Measurements from ENCODE around the gene PPP1R3C. TPM values are rescaled to one million over a fixed set of nuclear protein-coding genes. Genes with fewer than 3 reads are reported as not detected.

PPP1R3C gene
- total RNA-seq, 4 donors from 2014 or later, result 6.6 to 90.7 (median 65.5) TPM

DNA sequence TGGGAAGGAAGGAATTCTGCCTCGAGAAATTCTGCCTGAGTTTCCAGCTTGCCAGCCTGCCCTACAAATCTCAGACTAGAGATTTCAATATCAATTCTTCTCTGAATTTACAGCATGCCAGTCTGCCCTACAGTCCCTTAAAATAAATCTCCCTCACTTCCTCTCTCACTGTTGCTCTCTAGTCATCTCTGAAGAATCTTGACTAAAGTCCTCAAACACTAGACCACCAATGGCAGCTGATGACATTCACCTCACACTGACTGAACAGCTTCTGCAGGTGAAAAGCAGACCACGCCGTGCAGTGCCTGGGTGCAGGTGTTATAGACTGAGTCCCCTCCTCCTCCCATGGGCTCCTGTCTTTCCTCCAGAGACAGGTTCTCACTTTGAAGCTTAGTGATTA lies 30.4 kb downstream of the PPP1R3C start:
- peaks cover 34 to 35% of the 10 kb centered on the region in 2 donors for H3K4me1 ChIP-seq
- no peak overlapping the region for H3K4me3 ChIP-seq
- DNase-seq (no peak), ATAC-seq (no peak)
- no peaks in the 10 kb centered on the region for H3K36me3 ChIP-seq
- intact Hi-C loops (cut with DNase I; ENCODE audit: low total_unique reads), result no loop called here
- TF ChIP-seq POLR2A (IDR thresholded peaks at IDR 0.05), result no peak
- TF ChIP-seq, protein P1, sequence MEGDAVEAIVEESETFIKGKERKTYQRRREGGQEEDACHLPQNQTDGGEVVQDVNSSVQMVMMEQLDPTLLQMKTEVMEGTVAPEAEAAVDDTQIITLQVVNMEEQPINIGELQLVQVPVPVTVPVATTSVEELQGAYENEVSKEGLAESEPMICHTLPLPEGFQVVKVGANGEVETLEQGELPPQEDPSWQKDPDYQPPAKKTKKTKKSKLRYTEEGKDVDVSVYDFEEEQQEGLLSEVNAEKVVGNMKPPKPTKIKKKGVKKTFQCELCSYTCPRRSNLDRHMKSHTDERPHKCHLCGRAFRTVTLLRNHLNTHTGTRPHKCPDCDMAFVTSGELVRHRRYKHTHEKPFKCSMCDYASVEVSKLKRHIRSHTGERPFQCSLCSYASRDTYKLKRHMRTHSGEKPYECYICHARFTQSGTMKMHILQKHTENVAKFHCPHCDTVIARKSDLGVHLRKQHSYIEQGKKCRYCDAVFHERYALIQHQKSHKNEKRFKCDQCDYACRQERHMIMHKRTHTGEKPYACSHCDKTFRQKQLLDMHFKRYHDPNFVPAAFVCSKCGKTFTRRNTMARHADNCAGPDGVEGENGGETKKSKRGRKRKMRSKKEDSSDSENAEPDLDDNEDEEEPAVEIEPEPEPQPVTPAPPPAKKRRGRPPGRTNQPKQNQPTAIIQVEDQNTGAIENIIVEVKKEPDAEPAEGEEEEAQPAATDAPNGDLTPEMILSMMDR (IDR thresholded peaks at IDR 0.05 in 4 of 5, conservative IDR thresholded peaks at IDR 0.05 in 1 of 5), result no peak
- H3K27ac ChIP-seq, result no peak overlapping the region
- H3K27me3 ChIP-seq, result no peaks in the 10 kb centered on the region
- in situ Hi-C loops (cut with MboI; ENCODE audit: low sequenced_read_pairs in 4 of 4), result no loop called here
- no peaks in the 10 kb centered on the region for H3K9me3 ChIP-seq

DNA sequence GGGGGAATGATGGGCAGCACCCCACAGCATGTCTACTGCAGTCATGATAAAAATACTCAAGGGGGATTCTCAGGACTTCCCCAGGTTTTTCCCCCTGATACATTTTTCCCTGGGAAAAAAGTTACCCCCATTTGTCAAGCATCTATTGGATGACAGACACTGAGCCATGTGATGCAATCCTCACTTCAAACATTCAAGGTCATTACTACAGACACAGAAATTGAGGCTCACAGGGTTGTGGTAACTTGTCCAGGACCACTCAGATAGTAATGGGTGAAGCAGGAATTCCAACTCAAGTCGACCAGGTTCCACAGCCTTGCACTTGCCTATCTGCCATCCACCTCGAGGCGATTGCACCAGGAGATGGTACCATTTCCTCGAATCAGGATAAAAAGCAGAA lies 31.7 kb downstream of the PPP1R3C start:
- H3K9me3 ChIP-seq, result no peaks in the 10 kb centered on the region
- H3K4me1 ChIP-seq, result peaks cover 38 to 45% of the 10 kb centered on the region in 2 donors
- no peak for ATAC-seq
- no peaks in the 10 kb centered on the region for H3K36me3 ChIP-seq
- in situ Hi-C loops (cut with MboI; ENCODE audit: low sequenced_read_pairs in 4 of 4), result no loop called here
- H3K27me3 ChIP-seq, result no peaks in the 10 kb centered on the region
- DNase-seq, result no peak
- H3K4me3 ChIP-seq, result no peak overlapping the region
- H3K27ac ChIP-seq, result peak overlapping the region in 1 of 4 donors; percentile 90
- no peak for TF ChIP-seq POLR2A (IDR thresholded peaks at IDR 0.05)
- TF ChIP-seq, protein P1 (IDR thresholded peaks at IDR 0.05 in 4 of 5, conservative IDR thresholded peaks at IDR 0.05 in 1 of 5), result no peak
- intact Hi-C loops (cut with DNase I; ENCODE audit: low total_unique reads), result no loop called here

DNA sequence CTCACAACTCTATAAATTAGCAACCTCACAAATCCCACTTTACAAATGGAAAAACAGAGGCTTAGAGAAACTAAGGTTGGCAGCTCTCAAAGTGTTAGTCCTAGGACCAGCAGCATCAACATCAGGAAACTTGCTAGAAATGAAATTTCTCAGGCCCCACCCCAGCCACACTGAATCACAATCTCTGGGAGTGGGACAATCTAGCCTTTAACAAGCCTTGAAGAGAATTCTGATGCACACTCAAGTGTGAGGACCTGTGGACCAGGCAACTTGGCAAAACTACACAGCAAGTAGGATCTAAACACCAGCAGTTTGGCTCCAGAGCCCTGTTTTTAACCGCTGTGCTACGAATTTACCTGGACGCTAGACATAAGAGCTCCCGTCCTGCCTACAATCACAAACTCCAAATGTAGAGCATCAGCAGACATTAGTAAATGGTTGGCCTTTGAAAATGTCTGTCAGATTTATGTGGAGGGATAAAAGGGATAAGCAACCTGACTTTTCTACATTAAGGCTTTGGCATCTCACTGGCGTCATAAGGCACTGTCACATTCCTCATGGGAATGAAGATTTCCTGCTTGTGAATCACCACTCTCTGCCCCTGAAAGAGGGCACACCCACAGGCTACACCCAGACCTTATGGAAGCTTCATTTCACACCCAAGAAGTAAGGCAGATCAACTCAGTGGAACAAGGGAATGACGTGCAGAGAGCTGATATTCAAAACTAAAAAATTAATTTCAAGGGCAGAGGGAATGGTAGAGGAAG lies 34.5 kb downstream of the PPP1R3C start:
- Histone ChIP-seq H3K27ac (peak overlapping the region; percentile 67 to 90 (median 74)), H3K36me3 (no peaks in the 10 kb centered on the region), H3K4me1 (peaks cover 49 to 56% of the 10 kb centered on the region in 2 donors), H3K27me3 (no peaks in the 10 kb centered on the region), H3K9me3 (no peaks in the 10 kb centered on the region), H3K4me3 (no peak overlapping the region)
- ATAC-seq (no peak), DNase-seq (no peak)
- in situ Hi-C loops (cut with MboI; ENCODE audit: low sequenced_read_pairs in 4 of 4), result no loop called here
- intact Hi-C loops (cut with DNase I; ENCODE audit: low total_unique reads), result no loop called here
- no peak for TF ChIP-seq POLR2A (IDR thresholded peaks at IDR 0.05)
- TF ChIP-seq, protein P1 (IDR thresholded peaks at IDR 0.05 in 4 of 5, conservative IDR thresholded peaks at IDR 0.05 in 1 of 5), result no peak

DNA sequence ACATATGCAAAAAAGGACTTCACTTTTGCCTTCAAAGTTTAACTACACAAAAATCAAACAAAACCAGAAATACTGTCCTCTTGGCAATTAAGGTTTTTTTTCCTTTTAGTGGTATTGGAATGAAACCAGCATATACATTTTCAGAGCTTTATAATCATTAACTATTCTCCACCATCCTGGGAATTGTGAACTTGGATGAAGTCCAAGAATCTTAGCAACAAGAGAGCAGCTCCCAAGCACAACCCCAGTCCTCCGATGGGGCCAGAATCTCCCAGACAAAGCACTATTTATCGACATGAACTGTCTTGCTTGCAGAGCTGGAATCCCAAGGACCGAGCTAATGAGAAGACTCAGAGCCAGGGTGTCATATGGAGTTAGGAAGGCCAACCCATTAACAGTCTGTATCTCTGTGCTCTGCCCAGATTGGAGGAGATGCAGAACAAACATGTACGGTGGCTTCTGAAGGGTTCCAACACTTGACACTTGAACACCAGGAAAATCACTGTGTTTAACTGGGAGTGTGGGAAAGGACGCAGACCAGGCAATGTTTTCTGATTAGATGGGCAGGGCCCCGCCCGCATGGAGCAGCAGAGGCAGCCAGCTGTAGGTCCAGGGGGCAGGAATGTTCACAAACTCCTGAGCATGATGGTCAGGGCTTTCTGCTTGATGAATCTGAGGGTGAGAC lies 35.5 kb downstream of the PPP1R3C start:
- ATAC-seq (peak in 1 of 2 donors; percentile 3), DNase-seq (no peak)
- Histone ChIP-seq H3K27ac (peak overlapping the region; percentile 67 to 90 (median 74)), H3K27me3 (no peaks in the 10 kb centered on the region), H3K9me3 (no peaks in the 10 kb centered on the region), H3K4me1 (peaks cover 53 to 61% of the 10 kb centered on the region in 2 donors), H3K36me3 (no peaks in the 10 kb centered on the region), H3K4me3 (no peak overlapping the region)
- TF ChIP-seq, protein P1 (IDR thresholded peaks at IDR 0.05 in 4 of 5, conservative IDR thresholded peaks at IDR 0.05 in 1 of 5), result no peak
- TF ChIP-seq POLR2A (IDR thresholded peaks at IDR 0.05), result no peak
- in situ Hi-C loops (cut with MboI; ENCODE audit: low sequenced_read_pairs in 4 of 4), result no loop called here
- intact Hi-C loops (cut with DNase I; ENCODE audit: low total_unique reads), result no loop called here
